Large intestine (tissue), 3 donors: ENCODE data around the gene UBE3B. TPM values are rescaled to one million over a fixed set of nuclear protein-coding genes. Genes with fewer than 3 reads are reported as not detected.

Experiments
- DNase-seq, 2 donors: peaks; one replicate each; pipeline versions ENCODE4 v3.0.0 to v3.0.0-alpha.2; 2013
- H3K27ac ChIP-seq: one replicate; pipeline ENCODE4 v1.5.1; 2013; ENCODE audit warnings: low read length
- H3K27me3 ChIP-seq: 2 replicates; pipeline ENCODE4 v1.6.1; 2013; ENCODE audit warnings: low read length; ENCODE audit not compliant: control insufficient read depth, insufficient read depth
- H3K36me3 ChIP-seq: 2 replicates; pipeline ENCODE4 v1.6.1; 2013; ENCODE audit warnings: low read length; ENCODE audit not compliant: control insufficient read depth, insufficient read depth
- H3K4me1 ChIP-seq: one replicate; pipeline ENCODE4 v1.6.1; 2013; ENCODE audit warnings: low read length; ENCODE audit not compliant: control insufficient read depth, insufficient read depth
- H3K4me3 ChIP-seq: one replicate; pipeline ENCODE4 v1.5.1; 2013; ENCODE audit warnings: low read length
- H3K9me3 ChIP-seq: one replicate; pipeline ENCODE4 v1.6.1; 2013; ENCODE audit warnings: mild to moderate bottlenecking, low read depth, low read length, moderate library complexity; ENCODE audit not compliant: control insufficient read depth
- WGBS: methylation state at CpG from one replicate; pipeline ENCODE4 v1.1.5; 2013; ENCODE audit warnings: low lambda C conversion rate; ENCODE audit not compliant: insufficient coverage; 5-methylcytosine and 5-hydroxymethylcytosine counted together
- polyA plus RNA-seq: library from polyadenylated mRNA; unstranded; fragments of 120-200 nt; gene quantifications from one replicate; pipeline ENCODE4 v1.2.1, GENCODE V29; 2013

UBE3B gene
- polyA plus RNA-seq, 1 donor, result 31.8 TPM

GRCh38 chr12:109461049-109461845 lies 16.2 kb upstream of the UBE3B start:
- WGBS, result no CpG with 5 or more reads among the region's 8 CpGs
- Histone ChIP-seq H3K4me3 (no peak overlapping the region), H3K9me3 (no peaks in the 10 kb centered on the region), H3K36me3 (peaks cover 48% of the 10 kb centered on the region), H3K27me3 (no peaks in the 10 kb centered on the region), H3K27ac (peak overlapping the region; percentile 84), H3K4me1 (peaks cover 36% of the 10 kb centered on the region)
- DNase-seq, result peak in 1 of 2 donors; percentile 40

GRCh38 chr12:109461846-109462756 lies 15.3 kb upstream of the UBE3B start:
- peaks cover 36% of the 10 kb centered on the region for H3K4me1 ChIP-seq
- H3K9me3 ChIP-seq, result no peaks in the 10 kb centered on the region
- peaks cover 48% of the 10 kb centered on the region for H3K36me3 ChIP-seq
- no CpG with 5 or more reads among the region's 13 CpGs for WGBS
- H3K4me3 ChIP-seq, result no peak overlapping the region
- peak; percentile 41 to 63 for DNase-seq
- H3K27me3 ChIP-seq, result no peaks in the 10 kb centered on the region
- H3K27ac ChIP-seq, result peak overlapping the region; percentile 84

- DNase-seq, result peak; percentile 60 to 73
- Histone ChIP-seq H3K27me3 (no peaks in the 10 kb centered on the region), H3K36me3 (peaks cover 42% of the 10 kb centered on the region), H3K4me1 (peaks cover 36% of the 10 kb centered on the region), H3K9me3 (no peaks in the 10 kb centered on the region), H3K4me3 (no peak overlapping the region), H3K27ac (peak overlapping the region; percentile 84)
- WGBS, result 83% methylated on average over 1 of the region's 14 CpGs
Measured at GRCh38 chr12:109462868-109463692, 14.4 kb upstream of the UBE3B start.

- WGBS, result no CpG with 5 or more reads among the region's 5 CpGs
- H3K27ac ChIP-seq, result peak overlapping the region; percentile 84
- no peaks in the 10 kb centered on the region for H3K27me3 ChIP-seq
- H3K36me3 ChIP-seq, result peaks cover 36% of the 10 kb centered on the region
- no peak for DNase-seq
- H3K4me3 ChIP-seq, result no peak overlapping the region
- H3K9me3 ChIP-seq, result no peaks in the 10 kb centered on the region
- peaks cover 36% of the 10 kb centered on the region for H3K4me1 ChIP-seq
Measured at GRCh38 chr12:109463756-109464155, 13.7 kb upstream of the UBE3B start.

- no peaks in the 10 kb centered on the region for H3K9me3 ChIP-seq
- DNase-seq, result no peak
- H3K27ac ChIP-seq, result peak overlapping the region; percentile 84
- 87% methylated on average over 4 of the region's 14 CpGs for WGBS
- no peak overlapping the region for H3K4me3 ChIP-seq
- H3K27me3 ChIP-seq, result no peaks in the 10 kb centered on the region
- H3K4me1 ChIP-seq, result peaks cover 36% of the 10 kb centered on the region
- H3K36me3 ChIP-seq, result peaks cover 45% of the 10 kb centered on the region
Measured at GRCh38 chr12:109464642-109465351, 12.6 kb upstream of the UBE3B start.

GRCh38 chr12:109466305-109466704 lies 11.1 kb upstream of the UBE3B start:
- no peak overlapping the region for H3K4me3 ChIP-seq
- DNase-seq, result no peak
- H3K9me3 ChIP-seq, result no peaks in the 10 kb centered on the region
- H3K4me1 ChIP-seq, result peaks cover 23% of the 10 kb centered on the region
- WGBS, result no CpG with 5 or more reads among the region's 2 CpGs
- peaks cover 46% of the 10 kb centered on the region for H3K36me3 ChIP-seq
- no peak overlapping the region for H3K27ac ChIP-seq
- H3K27me3 ChIP-seq, result no peaks in the 10 kb centered on the region

- no peaks in the 10 kb centered on the region for H3K27me3 ChIP-seq
- no peak for DNase-seq
- no peaks in the 10 kb centered on the region for H3K9me3 ChIP-seq
- no CpG with 5 or more reads among the region's 3 CpGs for WGBS
- H3K4me1 ChIP-seq, result peaks cover 18% of the 10 kb centered on the region
- H3K27ac ChIP-seq, result no peak overlapping the region
- no peak overlapping the region for H3K4me3 ChIP-seq
- H3K36me3 ChIP-seq, result peaks cover 46% of the 10 kb centered on the region
Measured at GRCh38 chr12:109466821-109467220, 10.6 kb upstream of the UBE3B start.

- Histone ChIP-seq H3K4me1 (peaks cover 5% of the 10 kb centered on the region), H3K27ac (no peak overlapping the region), H3K9me3 (no peaks in the 10 kb centered on the region), H3K36me3 (peaks cover 49% of the 10 kb centered on the region), H3K4me3 (no peak overlapping the region), H3K27me3 (no peaks in the 10 kb centered on the region)
- WGBS, result no CpG with 5 or more reads among the region's 8 CpGs
- no peak for DNase-seq
Measured at GRCh38 chr12:109467978-109468676, 9.3 kb upstream of the UBE3B start.

GRCh38 chr12:109469517-109469916 lies 7.9 kb upstream of the UBE3B start:
- Histone ChIP-seq H3K9me3 (no peaks in the 10 kb centered on the region), H3K27ac (no peak overlapping the region), H3K36me3 (peaks cover 50% of the 10 kb centered on the region), H3K4me3 (no peak overlapping the region), H3K27me3 (no peaks in the 10 kb centered on the region), H3K4me1 (no peaks in the 10 kb centered on the region)
- DNase-seq, result no peak
- WGBS, result no CpG with 5 or more reads among the region's 10 CpGs
